CD4-positive, CD25-positive, alpha-beta regulatory T cell (primary cell): ENCODE measurements around the gene CCT8L2. TPM values are rescaled to one million over a fixed set of nuclear protein-coding genes. Genes with fewer than 3 reads are reported as not detected.
A peak's percentile ranks its signal among the peaks of the same experiment; 100 is the strongest.
"Not testable (repeated sequence)": the region's sequence is repeated elsewhere in the genome, so short reads cannot be mapped to it uniquely, and the experiment has no call there.

Experiments
- ATAC-seq, 2 donors: fragments of 150-1000 bp; cut with Tn5 transposase; one replicate each; pipeline ENCODE4 v1.10.0; 2021; ENCODE audit warnings: low read depth in 2 of 2, moderate number of reproducible peaks in 2 of 2, moderate library complexity in 1 of 2
- DNase-seq, 3 donors: peaks; one replicate each; pipeline versions ENCODE4 v3.0.0 to v3.0.0-alpha.2; 2012 to 2022; ENCODE audit warnings: mixed read lengths in 1 of 3
- H3K27ac ChIP-seq: one replicate; pipeline ENCODE4 v1.7.0; 2013; ENCODE audit warnings: mild to moderate bottlenecking, low read length; ENCODE audit not compliant: insufficient read depth, poor library complexity, severe bottlenecking
- H3K27me3 ChIP-seq: one replicate; pipeline ENCODE4 v1.7.0; 2013; ENCODE audit warnings: low read length; ENCODE audit not compliant: control insufficient read depth, insufficient read depth
- H3K36me3 ChIP-seq: one replicate; pipeline ENCODE4 v1.7.0; 2013; ENCODE audit warnings: mild to moderate bottlenecking, low read length, moderate library complexity; ENCODE audit not compliant: control insufficient read depth, insufficient read depth
- H3K4me1 ChIP-seq: 2 replicates; pipeline ENCODE4 v1.7.0; 2013; ENCODE audit warnings: mild to moderate bottlenecking, low read length; ENCODE audit not compliant: insufficient read depth, control insufficient read depth, poor library complexity, severe bottlenecking
- H3K4me3 ChIP-seq: one replicate; pipeline ENCODE4 v1.7.0; 2013; ENCODE audit warnings: low read depth, mild to moderate bottlenecking, low read length, moderate library complexity
- H3K9me3 ChIP-seq, 2 experiments: 1 replicate in 1 of 2; 2 replicates in 1 of 2; pipeline ENCODE4 v1.7.0; 2013; ENCODE audit warnings: low read length in 2 of 2, mild to moderate bottlenecking in 1 of 2, moderate library complexity in 1 of 2; ENCODE audit not compliant: control insufficient read depth in 2 of 2
- H3K27ac Mint-ChIP-seq, 3 donors: one replicate each; pipeline ENCODE4 v1.8.0; 2020 to 2022; ENCODE audit warnings: mild to moderate bottlenecking in 3 of 3, mixed read lengths in 3 of 3, moderate library complexity in 2 of 3
- H3K27me3 Mint-ChIP-seq: one replicate; pipeline ENCODE4 v1.8.0; 2022; ENCODE audit warnings: mild to moderate bottlenecking, mixed read lengths
- H3K36me3 Mint-ChIP-seq: one replicate; pipeline ENCODE4 v1.8.0; 2020; ENCODE audit warnings: mixed read lengths
- H3K4me1 Mint-ChIP-seq, 4 donors: one replicate each; pipeline ENCODE4 v1.8.0; 2020 to 2022; ENCODE audit warnings: mixed read lengths in 4 of 4, mild to moderate bottlenecking in 1 of 4
- H3K4me3 Mint-ChIP-seq, 4 donors: one replicate each; pipeline ENCODE4 v1.8.0; 2020 to 2022; ENCODE audit warnings: mild to moderate bottlenecking in 4 of 4, mixed read lengths in 4 of 4, moderate library complexity in 3 of 4
- H3K9me3 Mint-ChIP-seq, 7 donors: one replicate each; pipeline ENCODE4 v1.8.0; 2020 to 2022; ENCODE audit warnings: mixed read lengths in 7 of 7, mild to moderate bottlenecking in 3 of 7, moderate library complexity in 2 of 7
- polyA plus RNA-seq, 4 donors: library from polyadenylated mRNA; unstranded; fragments of 300-500 nt; fragmentation: Illumina TruSeq; gene quantifications; one replicate each; pipeline ENCODE4 v1.2.3, GENCODE V29; 2021
- total RNA-seq: library from RNA; stranded (reverse); gene quantifications from one replicate; pipeline ENCODE4 v1.2.3, GENCODE V29; 2022

Gene CCT8L2
- total and polyA plus RNA-seq, 5 donors from 2014 or later = not detected

DNA sequence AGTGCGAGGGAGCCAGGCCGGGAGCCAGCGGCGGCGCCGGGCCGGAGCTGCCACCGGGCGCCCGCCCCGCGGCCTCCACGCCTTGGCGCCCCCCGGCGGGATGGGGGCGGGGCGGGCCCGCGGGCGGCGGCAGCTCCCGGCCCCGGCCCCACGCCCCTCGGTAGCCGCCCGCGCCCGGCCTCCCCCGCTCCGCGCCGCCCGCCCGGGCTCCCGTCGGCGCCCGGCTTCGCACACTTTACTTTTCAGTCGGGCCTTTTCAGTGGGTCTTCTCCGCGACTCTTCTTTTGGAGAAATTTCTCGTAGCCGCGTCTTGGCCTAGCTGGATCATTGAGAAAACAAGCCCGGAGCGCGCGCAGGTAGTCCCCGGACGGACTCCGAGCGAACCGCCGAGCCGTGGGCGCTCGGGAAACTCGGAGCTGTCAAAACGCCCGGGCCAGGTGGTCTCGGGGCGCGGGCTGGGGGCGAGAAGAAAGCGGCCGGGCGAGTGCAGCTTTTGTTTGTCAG is 9.7 kb upstream of the CCT8L2 start:
- DNase-seq, H3K9me3 ChIP-seq, H3K36me3 ChIP-seq, H3K27ac ChIP-seq, ATAC-seq, H3K4me3 ChIP-seq, H3K4me1 ChIP-seq, H3K27ac Mint-ChIP-seq, H3K4me1 Mint-ChIP-seq, H3K36me3 Mint-ChIP-seq, H3K9me3 Mint-ChIP-seq, H3K27me3 ChIP-seq: not testable (repeated sequence)
- Mint-ChIP-seq H3K4me3 (peak overlapping the region in 3 of 4 donors; percentile 33 to 67 (median 52)), H3K27me3 (peaks cover 40% of the 10 kb centered on the region)

DNA sequence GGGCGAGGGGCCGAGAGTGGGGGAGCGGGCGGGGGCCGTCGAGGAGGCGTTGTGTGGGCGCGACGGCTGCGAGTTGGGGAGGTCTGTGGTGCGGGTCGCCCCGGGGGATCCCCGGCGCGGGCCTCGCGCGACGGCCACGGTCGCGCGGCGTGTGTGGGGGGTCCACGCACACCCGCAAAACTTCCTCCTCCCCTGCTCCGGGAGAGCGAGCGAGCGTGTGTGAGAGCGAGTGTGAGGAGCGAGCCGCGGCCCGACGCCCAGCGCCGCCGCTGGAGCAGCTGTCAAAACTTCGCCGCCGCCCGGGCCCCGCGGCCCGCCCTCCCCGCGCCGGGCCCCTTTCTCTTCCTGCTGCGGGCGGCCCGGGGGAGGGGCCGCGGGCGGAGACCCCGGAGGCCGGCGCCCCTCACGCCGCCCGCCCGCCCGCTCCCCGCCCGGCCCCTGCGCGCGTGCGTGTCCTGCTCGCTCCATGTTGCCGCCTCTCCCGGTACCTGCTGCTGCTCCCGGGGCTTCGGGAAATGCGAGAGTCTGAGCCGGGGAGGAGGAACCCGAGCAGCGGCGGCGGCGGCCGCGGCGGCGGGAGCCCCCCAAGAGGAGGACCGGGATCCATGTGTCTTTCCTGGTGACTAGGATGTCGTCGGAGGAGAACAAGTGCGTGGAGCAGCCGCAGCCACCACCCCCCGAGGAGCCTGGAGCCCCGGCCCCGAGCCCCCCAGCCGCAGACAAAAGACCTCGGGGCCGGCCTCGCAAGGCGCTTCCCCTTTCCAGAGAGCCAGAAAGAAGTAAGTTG is 9.0 kb upstream of the CCT8L2 start:
- H3K27me3 ChIP-seq = peaks cover 2% of the 10 kb centered on the region
- no peak overlapping the region for H3K27ac Mint-ChIP-seq
- H3K4me1 ChIP-seq = no peaks in the 10 kb centered on the region
- no peak for ATAC-seq
- peaks cover 40% of the 10 kb centered on the region for H3K27me3 Mint-ChIP-seq
- no peaks in the 10 kb centered on the region for H3K36me3 Mint-ChIP-seq
- H3K4me3 Mint-ChIP-seq = peak overlapping the region in 1 of 4 donors; percentile 31
- no peaks in the 10 kb centered on the region for H3K9me3 ChIP-seq
- DNase-seq = no peak
- H3K4me1 Mint-ChIP-seq = peaks cover 0 to 9% (median 6%) of the 10 kb centered on the region in 4 donors
- peaks cover 0 to 7% (median 0%) of the 10 kb centered on the region in 7 donors for H3K9me3 Mint-ChIP-seq
- no peaks in the 10 kb centered on the region for H3K36me3 ChIP-seq
- no peak overlapping the region for H3K4me3 ChIP-seq
- H3K27ac ChIP-seq = no peak overlapping the region

DNA sequence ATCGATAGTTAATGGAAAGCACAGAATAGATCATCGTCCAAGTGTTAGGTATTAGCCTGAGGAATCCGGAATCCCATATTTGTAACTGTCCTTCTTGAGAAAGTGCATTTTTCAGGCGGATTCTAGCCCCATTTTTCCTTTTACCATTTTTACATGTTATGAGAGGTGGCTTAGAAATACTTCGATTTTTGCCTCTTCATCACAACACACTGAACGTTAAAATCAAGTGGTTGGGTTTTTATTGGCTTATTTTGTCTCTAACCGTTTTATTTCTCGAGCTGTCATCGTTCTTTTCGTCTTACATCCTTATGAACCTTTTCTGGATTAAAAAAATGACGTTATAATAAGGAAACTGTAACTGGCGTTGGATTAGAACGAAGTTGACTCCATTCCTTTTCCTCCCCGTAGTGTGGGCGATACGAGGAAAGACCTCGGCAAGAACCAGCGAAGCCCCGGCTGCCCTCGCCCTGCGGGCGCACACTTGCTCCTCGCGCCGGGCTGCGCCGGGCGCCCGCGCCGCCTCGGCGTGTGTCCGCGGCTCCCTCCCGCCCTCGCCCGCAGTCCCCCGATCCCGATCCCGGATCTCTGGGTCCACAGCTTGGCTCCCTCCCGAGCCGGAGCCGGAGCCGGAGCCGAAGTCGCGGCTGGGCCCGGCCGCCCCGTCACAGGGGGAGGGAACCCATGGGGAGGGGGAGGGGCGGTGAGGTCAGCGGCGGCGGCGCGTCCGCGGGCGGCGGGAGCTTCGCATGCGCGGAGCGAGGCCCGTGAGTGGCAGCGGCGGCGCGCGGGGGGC is 8.2 kb upstream of the CCT8L2 start:
- H3K27me3 ChIP-seq, H3K27ac Mint-ChIP-seq, DNase-seq, H3K9me3 ChIP-seq, H3K4me1 Mint-ChIP-seq, H3K9me3 Mint-ChIP-seq, H3K4me3 ChIP-seq, H3K36me3 ChIP-seq, H3K36me3 Mint-ChIP-seq, H3K27ac ChIP-seq, H3K4me1 ChIP-seq: not testable (repeated sequence)
- Mint-ChIP-seq H3K27me3 (peaks cover 40% of the 10 kb centered on the region), H3K4me3 (peak overlapping the region in 3 of 4 donors; percentile 8 to 75 (median 70))
- ATAC-seq = peak in 1 of 2 donors; percentile 11

DNA sequence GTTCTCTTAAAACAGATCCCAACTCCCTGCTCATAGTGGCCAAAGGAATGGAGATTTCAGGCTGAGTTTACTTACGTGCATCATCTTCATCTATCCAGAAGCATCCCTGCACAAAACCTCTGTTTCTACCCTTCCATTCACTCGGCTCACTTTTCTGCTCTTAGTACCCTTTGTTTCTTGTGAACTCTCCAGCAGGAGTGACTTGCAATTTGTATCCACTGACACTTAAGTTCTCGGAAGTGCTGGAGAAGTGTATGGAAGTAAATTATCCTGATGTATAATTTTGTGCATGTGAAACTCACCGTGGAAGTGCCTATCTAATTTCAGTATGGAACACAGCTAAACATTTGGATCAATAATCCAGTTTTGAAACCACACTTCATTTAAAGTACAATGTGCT is 7.0 kb upstream of the CCT8L2 start:
- not testable (repeated sequence) for ATAC-seq, H3K27ac ChIP-seq, H3K4me1 ChIP-seq, H3K4me1 Mint-ChIP-seq, H3K9me3 Mint-ChIP-seq, DNase-seq, H3K27ac Mint-ChIP-seq, H3K36me3 Mint-ChIP-seq, H3K4me3 ChIP-seq, H3K9me3 ChIP-seq, H3K36me3 ChIP-seq, H3K27me3 ChIP-seq
- peaks cover 38% of the 10 kb centered on the region for H3K27me3 Mint-ChIP-seq
- H3K4me3 Mint-ChIP-seq = peak overlapping the region in 1 of 4 donors; percentile 21

DNA sequence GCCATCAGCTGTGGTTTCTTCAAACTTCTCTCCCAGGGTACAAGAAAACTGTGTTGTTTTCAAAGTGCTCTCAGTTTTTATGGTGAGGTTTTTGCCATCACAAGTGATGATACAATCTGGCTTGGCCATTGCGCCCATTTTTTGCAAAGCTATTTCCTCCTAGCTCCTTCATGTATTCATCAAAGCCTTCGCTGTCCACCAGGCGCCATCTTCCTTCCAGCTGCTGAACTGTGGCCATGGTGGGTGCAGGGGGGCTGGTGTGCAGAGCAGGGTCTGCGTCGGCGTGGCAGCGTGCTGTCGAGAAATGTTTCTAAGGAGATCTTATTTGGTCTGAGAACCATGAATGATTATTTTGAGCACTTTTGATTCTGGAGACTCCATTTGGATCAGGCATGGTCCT is 2.6 kb upstream of the CCT8L2 start:
- DNase-seq, H3K9me3 ChIP-seq, H3K4me3 Mint-ChIP-seq, H3K27me3 ChIP-seq, H3K4me3 ChIP-seq, H3K36me3 Mint-ChIP-seq, ATAC-seq, H3K9me3 Mint-ChIP-seq, H3K27ac ChIP-seq, H3K4me1 Mint-ChIP-seq, H3K4me1 ChIP-seq, H3K36me3 ChIP-seq: not testable (repeated sequence)
- Mint-ChIP-seq H3K27ac (peak overlapping the region in 1 of 3 donors; percentile 21), H3K27me3 (peaks cover 11% of the 10 kb centered on the region)

DNA sequence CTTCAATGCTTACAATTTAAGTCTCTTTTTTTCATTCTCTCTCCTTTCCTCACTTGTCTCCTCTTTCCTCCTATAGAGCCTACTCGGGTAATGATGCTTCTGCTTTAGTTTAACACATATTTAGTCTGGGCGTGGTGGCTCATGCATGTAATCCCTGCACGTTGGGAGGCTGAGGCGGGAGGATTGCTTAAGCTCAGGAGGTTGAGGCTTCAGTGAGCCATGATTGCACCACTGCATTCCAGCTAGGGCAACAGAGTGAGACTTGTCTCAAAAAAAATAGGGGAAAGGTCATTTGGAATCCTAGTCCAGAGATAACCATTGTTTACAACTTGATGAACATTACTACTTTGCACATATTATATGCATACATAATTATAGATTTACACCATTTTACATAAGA is 1.4 kb upstream of the CCT8L2 start:
- DNase-seq = no peak
- Histone ChIP-seq H3K27me3 (no peaks in the 10 kb centered on the region), H3K36me3 (no peaks in the 10 kb centered on the region), H3K27ac (no peak overlapping the region), H3K9me3 (no peaks in the 10 kb centered on the region), H3K4me1 (no peaks in the 10 kb centered on the region), H3K4me3 (no peak overlapping the region)
- no peak overlapping the region for H3K27ac Mint-ChIP-seq
- no peak for ATAC-seq
- H3K4me3 Mint-ChIP-seq = no peak overlapping the region
- peaks cover 0 to 4% (median 3%) of the 10 kb centered on the region in 7 donors for H3K9me3 Mint-ChIP-seq
- H3K27me3 Mint-ChIP-seq = no peaks in the 10 kb centered on the region
- H3K36me3 Mint-ChIP-seq = no peaks in the 10 kb centered on the region
- H3K4me1 Mint-ChIP-seq = no peaks in the 10 kb centered on the region

DNA sequence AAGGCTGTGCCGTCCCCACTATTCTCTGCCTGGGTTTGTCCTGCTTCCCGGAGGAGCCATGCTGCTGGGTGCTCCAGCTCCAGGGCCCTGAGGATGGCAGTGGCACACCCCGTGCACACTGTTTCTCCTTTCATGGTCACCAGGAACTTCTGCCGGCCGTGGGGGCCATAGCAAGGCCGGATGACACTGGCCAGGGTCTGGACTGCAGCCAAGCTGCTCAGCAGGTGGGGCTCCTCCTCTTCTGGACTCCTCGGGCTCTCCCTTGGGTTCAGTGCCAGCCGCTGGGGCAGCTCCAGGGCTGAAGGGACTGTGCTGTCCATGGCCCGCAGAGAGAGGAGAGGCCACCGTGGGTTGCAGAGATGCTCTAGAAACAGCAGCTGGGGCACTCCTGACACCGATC is 379 bp downstream of the CCT8L2 start:
- H3K27me3 Mint-ChIP-seq, H3K9me3 Mint-ChIP-seq, H3K36me3 Mint-ChIP-seq: not testable (repeated sequence)

More for the DNA sequence above, 379 bp downstream of the CCT8L2 start:
- H3K4me3 ChIP-seq, H3K4me1 ChIP-seq, H3K36me3 ChIP-seq, H3K4me3 Mint-ChIP-seq, H3K27me3 ChIP-seq, H3K27ac Mint-ChIP-seq, H3K4me1 Mint-ChIP-seq, H3K9me3 ChIP-seq, ATAC-seq, DNase-seq, H3K27ac ChIP-seq: not testable (repeated sequence)
